SK-N-SH (cell line): ENCODE data around the gene ARHGAP5.

Experiments
- EZH2phosphoT487 ChIP-seq: fragments of 200-600 bp; sonication (generic); IDR thresholded peaks from 2 replicates; pipeline ENCODE4 v1.6.1; 2017; ENCODE audit warnings: low read depth, mixed run types, mild to moderate bottlenecking, antibody characterized with exemption, moderate library complexity, borderline replicate concordance
- RCOR1 ChIP-seq: fragments of 150-350 bp; IDR thresholded peaks from 2 replicates; pipeline ENCODE4 v1.6.1; 2017; ENCODE audit warnings: antibody characterized with exemption, low read length

DNA sequence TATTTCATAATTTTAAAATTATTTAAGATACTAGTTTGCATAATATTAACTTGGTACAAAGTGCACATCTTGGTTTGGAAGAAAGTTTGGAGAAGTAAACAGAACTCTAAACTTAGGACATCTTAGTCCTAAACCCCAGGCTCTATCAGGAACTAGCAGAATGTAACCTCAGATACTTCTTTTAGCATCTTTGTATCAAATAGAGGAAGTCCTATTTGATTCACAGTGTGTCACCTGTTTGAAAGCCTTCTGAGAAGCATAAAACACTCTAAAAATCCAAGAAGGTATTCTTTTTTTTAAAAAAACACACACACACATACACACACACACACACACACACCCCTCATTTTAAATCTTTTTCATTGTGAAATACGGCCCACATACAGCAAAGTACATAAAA lies 112.7 kb downstream of the ARHGAP5 start:
- TF ChIP-seq RCOR1 (no peak), EZH2phosphoT487 (no peak)
